SHP77 (cell line): Measurements from ENCODE around the gene ENPP4.
"Not testable (repeated sequence)": the region's sequence is repeated elsewhere in the genome, so short reads cannot be mapped to it uniquely, and the experiment has no call there.

Experiments
- DNase-seq, 2 experiments: peaks; one replicate each; lab custom pipeline; 2025; lab: John Stamatoyannopoulos, UW

ENPP4 gene

GRCh38 chr6:46131291-46131690 is 1.5 kb downstream of the ENPP4 start:
- DNase-seq: not testable (repeated sequence)

- no peak for DNase-seq
Observed at GRCh38 chr6:46134216-46134615, 4.4 kb downstream of the ENPP4 start.

- no peak for DNase-seq
Observed at GRCh38 chr6:46135176-46135575, 5.4 kb downstream of the ENPP4 start.

DNA sequence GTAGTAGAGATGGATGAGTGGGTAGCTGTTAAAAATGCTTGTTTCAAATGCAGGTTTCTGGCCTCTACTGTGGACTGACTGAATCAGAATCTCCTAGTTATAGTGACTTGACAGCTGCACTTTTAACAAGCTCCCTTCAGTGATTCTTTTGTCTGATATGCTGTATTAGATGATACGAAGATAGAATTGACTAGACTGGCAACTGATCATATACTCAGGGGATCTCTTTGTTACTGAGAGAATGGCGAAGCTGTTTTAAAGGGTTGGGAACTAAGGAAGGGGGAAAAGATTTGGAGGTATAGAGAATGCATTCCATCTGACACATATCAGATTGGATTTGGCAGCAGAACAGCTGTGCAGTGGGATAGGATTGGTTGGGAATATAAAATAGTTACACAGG is 7.0 kb downstream of the ENPP4 start:
- no peak for DNase-seq

DNA sequence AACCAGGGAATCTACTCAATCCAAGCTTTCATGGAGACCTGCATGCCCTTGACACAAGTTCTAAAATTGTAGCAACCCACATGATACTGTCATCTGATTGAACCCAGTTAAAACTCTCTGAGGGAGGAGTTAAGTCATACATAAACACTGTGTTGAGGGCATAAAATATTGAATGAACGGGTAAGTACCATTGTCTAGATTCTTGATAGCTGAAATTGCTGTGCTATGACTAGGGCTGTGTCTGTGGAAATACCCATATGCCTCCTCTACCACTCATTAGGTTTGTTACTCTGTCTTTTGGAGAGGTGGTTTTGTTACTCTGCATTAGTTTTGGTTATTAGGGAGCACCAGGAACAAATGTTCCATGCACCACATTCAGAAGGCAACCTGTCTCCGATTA is 7.6 kb downstream of the ENPP4 start:
- DNase-seq: no peak

DNA sequence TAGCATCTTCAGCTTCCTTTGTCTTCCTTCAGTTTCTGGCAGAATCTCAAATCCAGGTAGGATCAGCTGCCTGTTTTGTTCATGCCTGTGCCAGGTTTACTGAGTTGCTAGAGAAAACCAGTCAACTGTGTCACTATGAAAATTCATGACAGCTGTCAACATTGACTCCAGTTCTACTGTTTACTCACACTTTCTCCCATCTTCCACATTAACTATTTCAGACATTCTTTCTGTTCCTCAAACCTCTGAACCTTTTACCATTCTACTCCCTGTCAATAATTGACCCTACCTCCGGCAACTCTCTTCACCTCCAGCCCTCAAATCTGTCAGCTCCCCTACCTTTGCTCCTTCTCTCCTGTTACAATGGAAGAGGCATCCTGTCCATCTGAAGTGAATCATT is 8.5 kb downstream of the ENPP4 start:
- DNase-seq: no peak

- no peak for DNase-seq
Observed at GRCh38 chr6:46144270-46144669, 14.5 kb downstream of the ENPP4 start.

DNA sequence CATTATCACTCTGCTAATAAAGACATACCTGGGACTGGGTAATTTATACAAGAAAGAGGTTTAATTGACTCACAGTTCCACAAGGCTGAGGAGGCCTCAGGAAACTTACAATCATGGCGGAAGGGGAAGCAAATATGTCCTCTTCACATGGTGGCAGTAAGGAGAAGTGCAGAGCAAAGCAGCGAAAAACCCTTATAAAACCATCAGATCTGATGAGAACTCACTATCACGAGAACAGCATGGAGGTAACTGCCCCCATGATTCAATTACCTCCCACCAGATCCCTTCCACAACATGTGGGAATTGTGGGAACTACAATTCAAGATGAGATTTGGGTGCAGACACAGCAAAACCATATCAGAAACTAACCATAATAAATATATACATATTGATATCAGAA is 19.3 kb downstream of the ENPP4 start:
- not testable (repeated sequence) for DNase-seq

DNA sequence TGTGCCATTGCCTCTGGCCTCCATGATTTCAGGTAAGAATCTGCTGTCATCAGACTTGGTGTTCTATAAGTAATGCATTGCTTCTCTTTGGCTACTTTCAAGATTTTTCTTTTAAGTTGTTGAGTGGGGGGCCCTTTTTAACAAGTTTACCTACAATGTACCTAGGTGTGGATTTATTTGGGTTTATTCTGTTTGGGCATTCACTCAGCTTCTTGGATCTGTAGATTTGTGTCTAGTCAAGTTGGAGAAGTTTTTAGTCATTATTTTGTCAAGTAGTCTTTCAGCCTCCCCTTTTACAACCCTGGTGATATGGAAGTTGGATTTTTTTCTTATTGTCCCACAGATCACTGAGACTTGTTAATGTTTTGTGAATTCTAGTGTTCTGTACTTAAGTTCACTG is 26.9 kb downstream of the ENPP4 start:
- no peak for DNase-seq

DNA sequence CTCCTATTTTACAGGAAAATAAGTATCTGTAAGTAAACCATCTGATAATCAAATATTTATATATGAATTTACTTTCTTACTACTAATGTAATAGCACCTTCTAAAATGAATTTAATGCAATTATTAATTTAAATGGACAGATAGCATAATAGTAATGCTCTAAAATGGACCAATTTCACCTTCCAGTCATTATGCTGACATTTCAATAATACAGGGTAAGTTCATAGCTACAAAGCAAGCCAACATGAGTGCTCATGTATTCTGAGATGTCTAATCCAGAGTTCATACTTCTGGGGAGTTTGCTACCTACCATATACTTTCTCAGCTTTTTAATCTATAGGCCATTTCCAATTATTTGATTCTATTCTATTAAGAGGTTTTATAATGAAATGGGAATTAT is 29.4 kb downstream of the ENPP4 start:
- no peak for DNase-seq

- DNase-seq: no peak
Observed at GRCh38 chr6:46160102-46160501, 30.3 kb downstream of the ENPP4 start.

DNA sequence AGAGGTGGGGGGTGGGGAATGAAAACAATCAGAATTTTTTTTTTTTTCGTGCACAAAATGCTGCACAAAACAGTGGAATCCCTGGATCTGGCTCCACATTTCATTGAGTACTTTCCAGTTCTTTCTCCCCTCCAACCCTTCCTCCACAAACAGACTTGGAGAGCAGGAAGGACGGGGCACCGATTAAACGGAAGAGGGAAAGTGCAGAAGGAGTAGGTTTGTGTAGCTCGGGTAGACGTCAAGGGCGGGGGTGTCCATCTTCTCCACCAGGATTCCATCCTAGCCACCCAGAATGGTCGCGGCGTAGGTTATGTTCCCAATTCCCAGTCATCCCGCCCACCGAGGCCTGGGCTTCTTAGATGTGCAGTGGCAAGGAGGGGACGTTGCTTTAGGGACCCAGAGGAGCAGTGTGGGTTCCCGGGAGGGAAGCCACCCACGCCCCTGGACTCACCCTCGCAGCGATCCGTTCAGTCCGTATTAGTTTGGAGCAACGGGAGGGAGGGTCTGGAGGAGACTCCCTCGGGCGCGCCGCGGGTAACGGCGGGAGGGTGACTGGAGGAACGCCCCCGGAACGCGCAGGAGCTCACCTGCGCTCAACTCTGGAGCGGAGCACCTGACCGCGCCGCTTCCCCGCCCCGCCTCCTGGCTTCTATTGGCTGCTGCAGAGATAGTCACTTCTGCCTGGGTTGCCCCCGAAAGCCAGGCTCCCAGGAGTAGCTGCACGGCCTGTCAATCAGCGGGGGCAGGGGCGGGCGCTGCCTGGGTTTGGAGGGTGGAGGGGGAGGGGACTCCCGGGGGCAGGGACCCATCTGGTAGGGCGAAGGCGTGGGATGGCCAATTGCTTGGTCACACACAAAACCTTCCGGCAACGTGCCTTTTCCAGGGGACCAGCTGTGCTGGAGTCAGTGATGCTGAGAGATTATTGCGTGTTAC is 40.8 kb downstream of the ENPP4 start, which contains the start of gene ENPP5:
TSS of gene ENPP5 (minus strand) at position 624 of the 933 bp plus-strand sequence. CDS start 2,718 bp downstream, outside the sequence.
- no peak for DNase-seq

- no peak for DNase-seq
Observed at GRCh38 chr6:46172176-46172575, 42.4 kb downstream of the ENPP4 start.

- DNase-seq: no peak
Observed at GRCh38 chr6:46174904-46175303, 45.1 kb downstream of the ENPP4 start.

DNA sequence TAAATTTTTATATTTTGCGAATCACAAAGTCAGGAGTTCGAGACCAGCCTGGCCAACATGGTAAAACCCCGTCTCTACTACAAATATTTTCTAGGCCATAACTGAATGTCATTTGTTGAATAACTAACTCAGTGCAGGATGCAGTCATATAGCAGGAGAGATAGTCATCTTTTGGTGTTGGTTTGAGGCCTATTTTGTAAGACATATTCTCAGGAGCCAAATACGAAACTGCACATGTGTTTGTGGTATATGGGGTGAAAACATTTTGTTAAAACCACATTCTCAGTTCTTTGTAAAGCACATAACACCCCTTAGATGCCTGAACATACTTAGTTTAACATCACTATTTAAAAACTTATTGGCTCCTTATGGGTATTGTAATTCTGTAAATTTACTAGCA is 45.7 kb downstream of the ENPP4 start:
- no peak for DNase-seq

- no peak for DNase-seq
Observed at GRCh38 chr6:46175976-46176375, 46.2 kb downstream of the ENPP4 start.

DNA sequence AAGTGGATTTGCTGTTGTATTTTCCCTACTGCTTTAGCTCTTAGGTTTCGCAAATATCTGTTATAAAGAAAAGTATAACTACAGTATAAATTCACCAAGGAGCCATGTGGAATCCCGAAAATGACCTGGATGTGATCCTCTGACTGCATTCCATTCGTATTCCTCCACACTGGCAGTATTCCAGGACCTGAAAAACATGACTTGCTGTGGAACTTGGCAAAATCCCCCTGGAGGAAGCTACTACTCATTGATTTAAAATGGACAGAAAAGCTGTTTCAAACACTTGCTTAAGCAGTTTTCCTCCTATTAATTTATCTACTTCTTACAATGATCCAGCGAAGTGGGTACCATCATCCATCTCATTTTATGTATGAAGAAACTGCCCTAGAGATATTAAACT is 54.3 kb downstream of the ENPP4 start:
- DNase-seq: no peak

- no peak for DNase-seq
Observed at GRCh38 chr6:46186583-46186982, 56.8 kb downstream of the ENPP4 start.

- DNase-seq: no peak
Observed at GRCh38 chr6:46189726-46190125, 59.9 kb downstream of the ENPP4 start.

GRCh38 chr6:46190889-46191288 is 61.1 kb downstream of the ENPP4 start:
- no peak for DNase-seq

DNA sequence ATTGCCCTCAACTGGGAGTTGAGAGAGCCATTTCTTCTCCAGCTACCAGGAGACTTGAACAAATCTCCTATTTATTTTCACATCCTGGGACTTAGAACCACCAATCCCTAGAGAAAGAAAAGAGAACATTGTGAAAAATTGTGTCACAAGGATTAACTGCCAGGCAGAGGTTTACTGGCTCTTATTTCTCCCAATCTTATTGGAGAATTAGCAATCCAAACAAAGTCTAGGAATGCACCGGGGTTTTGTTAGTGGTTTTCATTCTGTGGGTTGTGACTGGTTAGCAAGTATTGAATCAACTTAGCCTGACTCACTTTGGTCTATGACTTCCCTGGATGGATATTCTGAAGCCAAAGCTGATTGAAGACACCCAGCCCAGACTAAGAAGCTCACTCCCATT is 62.2 kb downstream of the ENPP4 start:
- no peak for DNase-seq
